ENCODE results near the gene TMEM98. TPM values are rescaled to one million over a fixed set of nuclear protein-coding genes. Genes with fewer than 3 reads are reported as not detected.
A peak's percentile ranks its signal among the peaks of the same experiment; 100 is the strongest.

TMEM98 gene
- total and polyA plus RNA-seq, 9 of the 15 experiments (the other 6 are each of a cell fraction or from before 2014, with no cell fraction given) = 33.5 to 164 (median 84.7) TPM

- TF ChIP-seq, protein P1, sequence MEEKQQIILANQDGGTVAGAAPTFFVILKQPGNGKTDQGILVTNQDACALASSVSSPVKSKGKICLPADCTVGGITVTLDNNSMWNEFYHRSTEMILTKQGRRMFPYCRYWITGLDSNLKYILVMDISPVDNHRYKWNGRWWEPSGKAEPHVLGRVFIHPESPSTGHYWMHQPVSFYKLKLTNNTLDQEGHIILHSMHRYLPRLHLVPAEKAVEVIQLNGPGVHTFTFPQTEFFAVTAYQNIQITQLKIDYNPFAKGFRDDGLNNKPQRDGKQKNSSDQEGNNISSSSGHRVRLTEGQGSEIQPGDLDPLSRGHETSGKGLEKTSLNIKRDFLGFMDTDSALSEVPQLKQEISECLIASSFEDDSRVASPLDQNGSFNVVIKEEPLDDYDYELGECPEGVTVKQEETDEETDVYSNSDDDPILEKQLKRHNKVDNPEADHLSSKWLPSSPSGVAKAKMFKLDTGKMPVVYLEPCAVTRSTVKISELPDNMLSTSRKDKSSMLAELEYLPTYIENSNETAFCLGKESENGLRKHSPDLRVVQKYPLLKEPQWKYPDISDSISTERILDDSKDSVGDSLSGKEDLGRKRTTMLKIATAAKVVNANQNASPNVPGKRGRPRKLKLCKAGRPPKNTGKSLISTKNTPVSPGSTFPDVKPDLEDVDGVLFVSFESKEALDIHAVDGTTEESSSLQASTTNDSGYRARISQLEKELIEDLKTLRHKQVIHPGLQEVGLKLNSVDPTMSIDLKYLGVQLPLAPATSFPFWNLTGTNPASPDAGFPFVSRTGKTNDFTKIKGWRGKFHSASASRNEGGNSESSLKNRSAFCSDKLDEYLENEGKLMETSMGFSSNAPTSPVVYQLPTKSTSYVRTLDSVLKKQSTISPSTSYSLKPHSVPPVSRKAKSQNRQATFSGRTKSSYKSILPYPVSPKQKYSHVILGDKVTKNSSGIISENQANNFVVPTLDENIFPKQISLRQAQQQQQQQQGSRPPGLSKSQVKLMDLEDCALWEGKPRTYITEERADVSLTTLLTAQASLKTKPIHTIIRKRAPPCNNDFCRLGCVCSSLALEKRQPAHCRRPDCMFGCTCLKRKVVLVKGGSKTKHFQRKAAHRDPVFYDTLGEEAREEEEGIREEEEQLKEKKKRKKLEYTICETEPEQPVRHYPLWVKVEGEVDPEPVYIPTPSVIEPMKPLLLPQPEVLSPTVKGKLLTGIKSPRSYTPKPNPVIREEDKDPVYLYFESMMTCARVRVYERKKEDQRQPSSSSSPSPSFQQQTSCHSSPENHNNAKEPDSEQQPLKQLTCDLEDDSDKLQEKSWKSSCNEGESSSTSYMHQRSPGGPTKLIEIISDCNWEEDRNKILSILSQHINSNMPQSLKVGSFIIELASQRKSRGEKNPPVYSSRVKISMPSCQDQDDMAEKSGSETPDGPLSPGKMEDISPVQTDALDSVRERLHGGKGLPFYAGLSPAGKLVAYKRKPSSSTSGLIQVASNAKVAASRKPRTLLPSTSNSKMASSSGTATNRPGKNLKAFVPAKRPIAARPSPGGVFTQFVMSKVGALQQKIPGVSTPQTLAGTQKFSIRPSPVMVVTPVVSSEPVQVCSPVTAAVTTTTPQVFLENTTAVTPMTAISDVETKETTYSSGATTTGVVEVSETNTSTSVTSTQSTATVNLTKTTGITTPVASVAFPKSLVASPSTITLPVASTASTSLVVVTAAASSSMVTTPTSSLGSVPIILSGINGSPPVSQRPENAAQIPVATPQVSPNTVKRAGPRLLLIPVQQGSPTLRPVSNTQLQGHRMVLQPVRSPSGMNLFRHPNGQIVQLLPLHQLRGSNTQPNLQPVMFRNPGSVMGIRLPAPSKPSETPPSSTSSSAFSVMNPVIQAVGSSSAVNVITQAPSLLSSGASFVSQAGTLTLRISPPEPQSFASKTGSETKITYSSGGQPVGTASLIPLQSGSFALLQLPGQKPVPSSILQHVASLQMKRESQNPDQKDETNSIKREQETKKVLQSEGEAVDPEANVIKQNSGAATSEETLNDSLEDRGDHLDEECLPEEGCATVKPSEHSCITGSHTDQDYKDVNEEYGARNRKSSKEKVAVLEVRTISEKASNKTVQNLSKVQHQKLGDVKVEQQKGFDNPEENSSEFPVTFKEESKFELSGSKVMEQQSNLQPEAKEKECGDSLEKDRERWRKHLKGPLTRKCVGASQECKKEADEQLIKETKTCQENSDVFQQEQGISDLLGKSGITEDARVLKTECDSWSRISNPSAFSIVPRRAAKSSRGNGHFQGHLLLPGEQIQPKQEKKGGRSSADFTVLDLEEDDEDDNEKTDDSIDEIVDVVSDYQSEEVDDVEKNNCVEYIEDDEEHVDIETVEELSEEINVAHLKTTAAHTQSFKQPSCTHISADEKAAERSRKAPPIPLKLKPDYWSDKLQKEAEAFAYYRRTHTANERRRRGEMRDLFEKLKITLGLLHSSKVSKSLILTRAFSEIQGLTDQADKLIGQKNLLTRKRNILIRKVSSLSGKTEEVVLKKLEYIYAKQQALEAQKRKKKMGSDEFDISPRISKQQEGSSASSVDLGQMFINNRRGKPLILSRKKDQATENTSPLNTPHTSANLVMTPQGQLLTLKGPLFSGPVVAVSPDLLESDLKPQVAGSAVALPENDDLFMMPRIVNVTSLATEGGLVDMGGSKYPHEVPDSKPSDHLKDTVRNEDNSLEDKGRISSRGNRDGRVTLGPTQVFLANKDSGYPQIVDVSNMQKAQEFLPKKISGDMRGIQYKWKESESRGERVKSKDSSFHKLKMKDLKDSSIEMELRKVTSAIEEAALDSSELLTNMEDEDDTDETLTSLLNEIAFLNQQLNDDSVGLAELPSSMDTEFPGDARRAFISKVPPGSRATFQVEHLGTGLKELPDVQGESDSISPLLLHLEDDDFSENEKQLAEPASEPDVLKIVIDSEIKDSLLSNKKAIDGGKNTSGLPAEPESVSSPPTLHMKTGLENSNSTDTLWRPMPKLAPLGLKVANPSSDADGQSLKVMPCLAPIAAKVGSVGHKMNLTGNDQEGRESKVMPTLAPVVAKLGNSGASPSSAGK (IDR thresholded peaks at IDR 0.05) = peak; percentile 78
- TF ChIP-seq SMARCE1 (IDR thresholded peaks at IDR 0.05) (peak; percentile 64), SUPT5H (IDR thresholded peaks at IDR 0.05) (peak; percentile 64), MXD1 (CRISPR knock-in tag; IDR thresholded peaks at IDR 0.05; ENCODE audit: borderline replicate concordance, poor library complexity, severe bottlenecking) (no peak), GATA2 (CRISPR knock-in tag; IDR thresholded peaks at IDR 0.05) (no peak), MAX (CRISPR knock-in tag; IDR thresholded peaks at IDR 0.05) (peak; percentile 43), SMAD4 (CRISPR knock-in tag; conservative IDR thresholded peaks at IDR 0.05) (0 out of 2 replicates have a peak, but pooled peaks have one; percentile 54), POLR2B (IDR thresholded peaks at IDR 0.05; ENCODE audit: low read depth, partially characterized antibody) (peak; percentile 49), ARID1B (IDR thresholded peaks at IDR 0.05) (peak; percentile 23; the same call in 1 of the 2 replicates), ATF1 (CRISPR knock-in tag; IDR thresholded peaks at IDR 0.05) (no peak), ATF1 (tag; IDR thresholded peaks at IDR 0.05) (peak; percentile 57), ELF1 (tag; IDR thresholded peaks at IDR 0.05) (0 out of 2 replicates have a peak, but pooled peaks have one; percentile 72), SIN3A (IDR thresholded peaks at IDR 0.05; ENCODE audit: borderline replicate concordance in 2 of 2, control insufficient read depth in 1 of 2, low read depth in 2 of 2, low read length in 2 of 2) (0 out of 4 replicates have a peak, but pooled peaks of 1 of the 2 experiments have one; percentile 34)
- TF ChIP-seq, protein P2, sequence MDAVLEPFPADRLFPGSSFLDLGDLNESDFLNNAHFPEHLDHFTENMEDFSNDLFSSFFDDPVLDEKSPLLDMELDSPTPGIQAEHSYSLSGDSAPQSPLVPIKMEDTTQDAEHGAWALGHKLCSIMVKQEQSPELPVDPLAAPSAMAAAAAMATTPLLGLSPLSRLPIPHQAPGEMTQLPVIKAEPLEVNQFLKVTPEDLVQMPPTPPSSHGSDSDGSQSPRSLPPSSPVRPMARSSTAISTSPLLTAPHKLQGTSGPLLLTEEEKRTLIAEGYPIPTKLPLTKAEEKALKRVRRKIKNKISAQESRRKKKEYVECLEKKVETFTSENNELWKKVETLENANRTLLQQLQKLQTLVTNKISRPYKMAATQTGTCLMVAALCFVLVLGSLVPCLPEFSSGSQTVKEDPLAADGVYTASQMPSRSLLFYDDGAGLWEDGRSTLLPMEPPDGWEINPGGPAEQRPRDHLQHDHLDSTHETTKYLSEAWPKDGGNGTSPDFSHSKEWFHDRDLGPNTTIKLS (IDR thresholded peaks at IDR 0.05; ENCODE audit: borderline replicate concordance, low read depth) = 0 out of 2 replicates have a peak, but pooled peaks have one; percentile 4
Measured at GRCh38 chr17:32912218-32912897, 15.6 kb upstream of the TMEM98 start (continued).

Measured in K562 (cell line).